SH-SY5Y (cell line): Measurements from ENCODE around the gene EGFR.

ENCODE experiments used
- GATA2 ChIP-seq: IDR thresholded peaks from 2 replicates; pipeline ENCODE4 v1.6.1; 2011; ENCODE audit warnings: mild to moderate bottlenecking, low read depth, low read length
- GATA3 ChIP-seq: IDR thresholded peaks from 2 replicates; pipeline ENCODE4 v1.6.1; 2011; ENCODE audit warnings: low read depth, mild to moderate bottlenecking, low read length, moderate library complexity

- no peak for TF ChIP-seq GATA3
- no peak for TF ChIP-seq GATA2
These were observed 53.4 kb downstream of the EGFR start for GRCh38 chr7:55072251-55072650.
